ENCODE data around the gene IL2RA. TPM values are rescaled to one million over a fixed set of nuclear protein-coding genes. Genes with fewer than 3 reads are reported as not detected.

IL2RA gene
- total and polyA plus RNA-seq, 10 of the 15 experiments (the other 5 are each of a cell fraction or from before 2014, with no cell fraction given): 2.2 to 6.0 (median 4.9) TPM

DNA sequence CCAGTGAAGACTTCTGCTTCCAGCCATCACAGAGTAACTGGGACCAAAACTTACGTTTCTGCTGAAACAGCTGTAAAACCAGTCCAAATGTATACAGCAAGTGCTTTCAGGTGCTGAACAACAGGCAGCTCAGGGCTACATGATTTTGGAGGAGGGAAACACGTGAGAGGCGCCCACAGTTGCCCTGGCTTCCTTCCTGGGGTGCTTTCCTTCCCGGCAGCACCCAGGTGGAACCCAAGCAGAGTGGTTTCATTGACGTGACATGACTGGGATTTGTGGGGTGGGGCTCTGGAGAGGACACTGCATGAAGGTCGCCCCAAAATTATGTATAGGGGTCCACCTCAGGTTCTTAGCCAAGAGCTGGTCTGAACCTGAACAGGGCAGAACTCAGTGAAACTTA is 34.2 kb downstream of the IL2RA start:
- intact Hi-C loops (cut with micrococcal nuclease; ENCODE audit: unreplicated experiment) (no loop called here), in situ Hi-C loops (cut with MboI) (no loop called here)
- Histone ChIP-seq H3K9me3 (replicated peaks; ENCODE audit: control insufficient read depth, insufficient read depth, low read length) (no peaks in the 10 kb centered on the region; the same call in 2 of the 3 replicates), H3K79me2 (ENCODE audit: control insufficient read depth, insufficient read depth, low read length) (no peaks in the 10 kb centered on the region), H3K4me1 (ENCODE audit: control insufficient read depth, insufficient read depth, low read length) (no peaks in the 10 kb centered on the region), H3K27me3 (replicated peaks in 1 of 2; ENCODE audit: control insufficient read depth in 2 of 2, insufficient read depth in 2 of 2, low read length in 1 of 2) (no peaks in the 10 kb centered on the region), H3K36me3 (ENCODE audit: control insufficient read depth in 2 of 2, insufficient read depth in 2 of 2, low read length in 1 of 2) (no peaks in the 10 kb centered on the region), H2AFZ (ENCODE audit: control insufficient read depth, low read depth, low read length) (no peak overlapping the region), H3K4me2 (ENCODE audit: control insufficient read depth, insufficient read depth) (no peak overlapping the region), H3K4me3 (no peak overlapping the region), H3K9ac (ENCODE audit: control insufficient read depth, insufficient read depth, low read length) (no peak overlapping the region), H4K20me1 (ENCODE audit: control insufficient read depth, insufficient read depth) (no peaks in the 10 kb centered on the region), H3K27ac (ENCODE audit: control insufficient read depth, insufficient read depth) (no peak overlapping the region)
- FAIRE-seq (no peak), DNase-seq (ENCODE audit: low read depth, low spot score) (no peak), ATAC-seq (no peak)
- ChIA-PET RAD21 (ENCODE audit: unreplicated experiment) (interaction anchor here (1.0 to 1.4 kb wide), 2 partner anchors 10 to 14 kb away, joined by 3 to 4 read pairs; no protein-coding TSS in a partner anchor), CTCF (interaction anchor here (0.7 to 1.8 kb wide), 2 partner anchors 35 to 59 kb away, joined by 3 to 12 read pairs; no protein-coding TSS in a partner anchor), POLR2A (interaction anchor here (0.5 to 1.3 kb wide), 3 partner anchors 13 to 1383 kb away, joined by 3 to 9 read pairs (median 7); partner anchors contain the start of gene SFMBT2), SMC1A (ENCODE audit: uncharacterized antibody, unreplicated experiment) (interaction anchor here (3.1 kb wide), 1 partner anchor 14 kb away, joined by 14 read pairs; no protein-coding TSS in a partner anchor)
- 11% methylated on average over 6 of the region's 6 CpGs for WGBS (ENCODE audit: insufficient coverage, insufficient replicate concordance, low lambda C conversion rate, missing lambda C conversion rate)
- BruUV-seq (replicated peaks): no TSS peak
- TF ChIP-seq SIN3A (IDR thresholded peaks at IDR 0.05; ENCODE audit: low read depth, low read length) (no peak), BRCA1 (IDR thresholded peaks at IDR 0.05; ENCODE audit: low read depth, low read length) (no peak), NR2C2 (IDR thresholded peaks at IDR 0.05; ENCODE audit: borderline replicate concordance, control insufficient read depth, insufficient read length, low read depth) (no peak), ETV6 (conservative IDR thresholded peaks at IDR 0.05 in 1 of 2, IDR thresholded peaks at IDR 0.05 in 1 of 2; ENCODE audit: borderline replicate concordance in 1 of 2, low read depth in 1 of 2) (no peak), RCOR1 (conservative IDR thresholded peaks at IDR 0.05; ENCODE audit: low read depth, low read length) (no peak), MTA3 (IDR thresholded peaks at IDR 0.05; ENCODE audit: borderline replicate concordance, low read length) (no peak), BCL11A (IDR thresholded peaks at IDR 0.05; ENCODE audit: low read depth, low read length) (no peak), ZNF384 (IDR thresholded peaks at IDR 0.05; ENCODE audit: borderline replicate concordance, low read depth, low read length) (no peak), BHLHE40 (IDR thresholded peaks at IDR 0.05; ENCODE audit: borderline replicate concordance in 1 of 2, low read depth in 2 of 2, low read length in 1 of 2) (no peak), BMI1 (IDR thresholded peaks at IDR 0.05; ENCODE audit: borderline replicate concordance) (no peak), GATAD2B (conservative IDR thresholded peaks at IDR 0.05; ENCODE audit: low read depth) (no peak), ZNF24 (IDR thresholded peaks at IDR 0.05) (no peak), EGR1 (IDR thresholded peaks at IDR 0.05; ENCODE audit: borderline replicate concordance in 1 of 2, low read depth in 2 of 2, low read length in 2 of 2) (no peak), RB1 (IDR thresholded peaks at IDR 0.05; ENCODE audit: borderline replicate concordance) (no peak), PAX5 (IDR thresholded peaks at IDR 0.05; ENCODE audit: borderline replicate concordance, low read depth, low read length) (no peak), NFYA (IDR thresholded peaks at IDR 0.05; ENCODE audit: borderline replicate concordance, low read depth, low read length) (no peak), NR2C1 (IDR thresholded peaks at IDR 0.05) (no peak)
- TF ChIP-seq, protein P1, sequence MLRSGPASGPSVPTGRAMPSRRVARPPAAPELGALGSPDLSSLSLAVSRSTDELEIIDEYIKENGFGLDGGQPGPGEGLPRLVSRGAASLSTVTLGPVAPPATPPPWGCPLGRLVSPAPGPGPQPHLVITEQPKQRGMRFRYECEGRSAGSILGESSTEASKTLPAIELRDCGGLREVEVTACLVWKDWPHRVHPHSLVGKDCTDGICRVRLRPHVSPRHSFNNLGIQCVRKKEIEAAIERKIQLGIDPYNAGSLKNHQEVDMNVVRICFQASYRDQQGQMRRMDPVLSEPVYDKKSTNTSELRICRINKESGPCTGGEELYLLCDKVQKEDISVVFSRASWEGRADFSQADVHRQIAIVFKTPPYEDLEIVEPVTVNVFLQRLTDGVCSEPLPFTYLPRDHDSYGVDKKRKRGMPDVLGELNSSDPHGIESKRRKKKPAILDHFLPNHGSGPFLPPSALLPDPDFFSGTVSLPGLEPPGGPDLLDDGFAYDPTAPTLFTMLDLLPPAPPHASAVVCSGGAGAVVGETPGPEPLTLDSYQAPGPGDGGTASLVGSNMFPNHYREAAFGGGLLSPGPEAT (IDR thresholded peaks at IDR 0.05; ENCODE audit: low read depth): no peak
- TF ChIP-seq, protein P2, sequence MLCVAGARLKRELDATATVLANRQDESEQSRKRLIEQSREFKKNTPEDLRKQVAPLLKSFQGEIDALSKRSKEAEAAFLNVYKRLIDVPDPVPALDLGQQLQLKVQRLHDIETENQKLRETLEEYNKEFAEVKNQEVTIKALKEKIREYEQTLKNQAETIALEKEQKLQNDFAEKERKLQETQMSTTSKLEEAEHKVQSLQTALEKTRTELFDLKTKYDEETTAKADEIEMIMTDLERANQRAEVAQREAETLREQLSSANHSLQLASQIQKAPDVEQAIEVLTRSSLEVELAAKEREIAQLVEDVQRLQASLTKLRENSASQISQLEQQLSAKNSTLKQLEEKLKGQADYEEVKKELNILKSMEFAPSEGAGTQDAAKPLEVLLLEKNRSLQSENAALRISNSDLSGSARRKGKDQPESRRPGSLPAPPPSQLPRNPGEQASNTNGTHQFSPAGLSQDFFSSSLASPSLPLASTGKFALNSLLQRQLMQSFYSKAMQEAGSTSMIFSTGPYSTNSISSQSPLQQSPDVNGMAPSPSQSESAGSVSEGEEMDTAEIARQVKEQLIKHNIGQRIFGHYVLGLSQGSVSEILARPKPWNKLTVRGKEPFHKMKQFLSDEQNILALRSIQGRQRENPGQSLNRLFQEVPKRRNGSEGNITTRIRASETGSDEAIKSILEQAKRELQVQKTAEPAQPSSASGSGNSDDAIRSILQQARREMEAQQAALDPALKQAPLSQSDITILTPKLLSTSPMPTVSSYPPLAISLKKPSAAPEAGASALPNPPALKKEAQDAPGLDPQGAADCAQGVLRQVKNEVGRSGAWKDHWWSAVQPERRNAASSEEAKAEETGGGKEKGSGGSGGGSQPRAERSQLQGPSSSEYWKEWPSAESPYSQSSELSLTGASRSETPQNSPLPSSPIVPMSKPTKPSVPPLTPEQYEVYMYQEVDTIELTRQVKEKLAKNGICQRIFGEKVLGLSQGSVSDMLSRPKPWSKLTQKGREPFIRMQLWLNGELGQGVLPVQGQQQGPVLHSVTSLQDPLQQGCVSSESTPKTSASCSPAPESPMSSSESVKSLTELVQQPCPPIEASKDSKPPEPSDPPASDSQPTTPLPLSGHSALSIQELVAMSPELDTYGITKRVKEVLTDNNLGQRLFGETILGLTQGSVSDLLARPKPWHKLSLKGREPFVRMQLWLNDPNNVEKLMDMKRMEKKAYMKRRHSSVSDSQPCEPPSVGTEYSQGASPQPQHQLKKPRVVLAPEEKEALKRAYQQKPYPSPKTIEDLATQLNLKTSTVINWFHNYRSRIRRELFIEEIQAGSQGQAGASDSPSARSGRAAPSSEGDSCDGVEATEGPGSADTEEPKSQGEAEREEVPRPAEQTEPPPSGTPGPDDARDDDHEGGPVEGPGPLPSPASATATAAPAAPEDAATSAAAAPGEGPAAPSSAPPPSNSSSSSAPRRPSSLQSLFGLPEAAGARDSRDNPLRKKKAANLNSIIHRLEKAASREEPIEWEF (IDR thresholded peaks at IDR 0.05; ENCODE audit: insufficient replicate concordance, low read depth, low read length): no peak
